ENCODE data around the gene TEX14. TPM values are rescaled to one million over a fixed set of nuclear protein-coding genes. Genes with fewer than 3 reads are reported as not detected.

The TEX14 gene
- total and polyA plus RNA-seq, 7 donors = 0.09 to 0.36 (median 0.28) TPM; not detected in 2

GRCh38 chr17:58621174-58621573 lies 70.7 kb downstream of the TEX14 start:
- no peak for TF ChIP-seq POLR2A (IDR thresholded peaks at IDR 0.05)
- no peak for TF ChIP-seq EP300 (IDR thresholded peaks at IDR 0.05)
- TF ChIP-seq CTCF (IDR thresholded peaks at IDR 0.05) = no peak
- no peak for TF ChIP-seq POLR2AphosphoS5 (IDR thresholded peaks at IDR 0.05)
- Histone ChIP-seq H3K4me3 (no peak overlapping the region), H3K27me3 (no peaks in the 10 kb centered on the region), H3K4me1 (no peaks in the 10 kb centered on the region), H3K36me3 (no peaks in the 10 kb centered on the region), H3K27ac (no peak overlapping the region), H3K9me3 (no peaks in the 10 kb centered on the region)
- intact Hi-C loops (cut with DNase I) = no loop called here
- 50 to 83% methylated on average over 3 of the region's 3 CpGs for WGBS, 2 donors
- DNase-seq = no peak

DNA sequence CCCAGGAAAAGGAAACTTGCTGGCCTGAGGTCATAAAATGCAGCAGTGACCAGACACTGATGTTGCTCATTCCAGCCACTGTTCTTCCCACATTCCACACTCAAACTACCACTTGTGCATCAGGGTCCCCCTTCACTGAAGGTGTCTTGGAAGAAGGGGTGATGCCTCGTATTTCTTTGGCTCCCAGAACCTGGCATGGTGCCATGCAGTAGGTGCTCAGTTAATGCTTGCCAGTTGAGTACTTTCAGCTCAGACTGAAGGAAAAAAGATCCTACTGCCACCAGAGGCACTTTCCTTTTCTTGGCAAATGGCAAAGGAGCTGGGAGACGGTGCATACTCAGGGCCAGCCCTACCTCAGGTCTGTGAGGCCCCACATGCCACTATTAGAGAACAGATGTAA lies 73.5 kb downstream of the TEX14 start:
- TF ChIP-seq CTCF (IDR thresholded peaks at IDR 0.05) (no peak), POLR2AphosphoS5 (IDR thresholded peaks at IDR 0.05) (no peak), POLR2A (IDR thresholded peaks at IDR 0.05) (no peak), EP300 (IDR thresholded peaks at IDR 0.05) (no peak)
- WGBS, 2 donors = 70 to 78% methylated on average over 2 of the region's 2 CpGs
- intact Hi-C loops (cut with DNase I) = no loop called here
- Histone ChIP-seq H3K4me1 (no peaks in the 10 kb centered on the region), H3K9me3 (no peaks in the 10 kb centered on the region), H3K36me3 (no peaks in the 10 kb centered on the region), H3K27ac (no peak overlapping the region), H3K4me3 (no peak overlapping the region), H3K27me3 (no peaks in the 10 kb centered on the region)
- no peak for DNase-seq

GRCh38 chr17:58617563-58617962 lies 74.3 kb downstream of the TEX14 start:
- Histone ChIP-seq H3K27ac (no peak overlapping the region), H3K4me3 (no peak overlapping the region), H3K27me3 (no peaks in the 10 kb centered on the region), H3K9me3 (no peaks in the 10 kb centered on the region), H3K4me1 (no peaks in the 10 kb centered on the region), H3K36me3 (no peaks in the 10 kb centered on the region)
- intact Hi-C loops (cut with DNase I) = no loop called here
- no peak for DNase-seq
- no peak for TF ChIP-seq CTCF (IDR thresholded peaks at IDR 0.05)
- no peak for TF ChIP-seq EP300 (IDR thresholded peaks at IDR 0.05)
- 75 to 82% methylated on average over 3 of the region's 3 CpGs for WGBS, 2 donors

DNA sequence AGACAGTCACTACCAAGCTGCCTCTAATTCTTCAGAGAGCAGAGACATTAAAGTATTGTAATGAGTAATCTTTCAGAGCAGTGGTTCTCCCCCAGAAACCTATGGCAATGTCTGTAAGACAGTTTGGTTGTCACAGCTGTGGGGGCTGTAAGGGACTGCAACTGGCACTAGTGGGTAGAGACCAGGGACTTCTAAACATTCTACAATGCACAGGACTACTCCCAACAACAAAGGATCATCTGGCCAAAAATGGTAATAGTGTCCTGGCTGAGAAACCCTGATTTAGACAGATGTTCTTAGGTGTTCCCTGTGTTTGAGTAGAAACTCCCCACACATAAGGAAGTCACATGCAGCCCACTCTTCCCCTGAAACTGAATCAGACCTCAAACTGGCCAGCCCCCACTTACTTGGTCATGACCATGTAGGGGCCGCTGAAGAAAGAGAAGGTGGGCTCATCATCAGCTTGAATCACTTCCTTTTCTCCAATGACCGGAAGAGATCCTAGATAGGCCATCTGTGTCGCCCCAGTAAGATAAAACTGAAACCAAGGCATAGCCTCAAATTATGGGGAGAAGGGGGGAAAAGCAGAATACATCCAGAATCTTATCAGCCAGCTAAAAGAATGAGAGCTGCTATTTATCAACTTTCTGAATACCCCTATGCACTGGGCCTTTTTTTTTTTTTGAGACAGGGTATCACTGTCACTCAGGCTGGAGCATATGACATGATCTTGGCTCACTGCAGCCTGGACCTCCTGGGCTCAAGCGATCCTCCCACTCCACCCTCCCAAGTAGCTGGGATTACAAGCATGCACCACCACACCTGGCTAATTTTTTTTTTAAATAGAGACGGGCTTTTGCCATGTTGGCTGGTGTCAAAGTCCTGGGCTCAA lies 75.8 kb downstream of the TEX14 start:
- 74 to 77% methylated on average over 5 of the region's 5 CpGs for WGBS, 2 donors
- TF ChIP-seq EP300 (IDR thresholded peaks at IDR 0.05) = no peak
- TF ChIP-seq POLR2A (IDR thresholded peaks at IDR 0.05) = no peak
- no peak for TF ChIP-seq CTCF (IDR thresholded peaks at IDR 0.05)
- TF ChIP-seq POLR2AphosphoS5 (IDR thresholded peaks at IDR 0.05) = no peak
- no peak for DNase-seq
- intact Hi-C loops (cut with DNase I) = no loop called here
- Histone ChIP-seq H3K9me3 (no peaks in the 10 kb centered on the region), H3K4me1 (no peaks in the 10 kb centered on the region), H3K4me3 (no peak overlapping the region), H3K27me3 (no peaks in the 10 kb centered on the region), H3K27ac (no peak overlapping the region), H3K36me3 (no peaks in the 10 kb centered on the region)
